NT2/D1 (cell line): ENCODE data around the gene GABRA5.

Source experiments
- SUZ12 ChIP-seq: IDR thresholded peaks from 2 replicates; pipeline ENCODE4 v1.6.1; 2011; ENCODE audit not compliant: insufficient read length, insufficient read depth; ENCODE audit errors: extremely low read depth
- YY1 ChIP-seq: IDR thresholded peaks from 2 replicates; pipeline ENCODE4 v1.6.1; 2011; ENCODE audit not compliant: insufficient read length, insufficient read depth
- ZNF274 ChIP-seq: IDR thresholded peaks from 2 replicates; pipeline ENCODE4 v1.6.1; 2011; ENCODE audit warnings: mild to moderate bottlenecking, low read depth, low read length

DNA sequence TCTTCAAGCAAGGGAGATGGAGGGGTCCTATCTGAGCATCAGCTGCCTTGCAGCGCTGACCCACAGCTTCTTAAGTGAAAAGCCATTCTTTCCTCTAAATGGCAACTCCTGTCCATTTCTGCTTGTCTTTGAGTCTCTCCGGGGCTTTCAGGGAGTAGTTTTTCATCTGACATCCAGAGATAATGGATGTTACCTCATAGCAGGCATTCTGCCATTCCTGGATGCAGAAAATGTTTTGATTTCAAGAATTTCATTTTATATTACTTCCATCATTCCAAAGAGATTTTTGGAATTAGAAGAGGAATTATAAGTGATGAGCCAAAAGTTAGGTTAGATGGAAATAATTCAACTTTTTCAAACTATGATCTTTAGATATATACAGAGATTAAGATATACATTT lies 59.2 kb downstream of the GABRA5 start:
- TF ChIP-seq SUZ12 (no peak), YY1 (no peak), ZNF274 (no peak)
